HG03457 (cell line): ENCODE measurements around the gene EREG.
"Not testable (repeated sequence)": the region's sequence is repeated elsewhere in the genome, so short reads cannot be mapped to it uniquely, and the experiment has no call there.

Experiments used
- ATAC-seq: cut with Tn5 transposase; IDR thresholded peaks from one replicate; pipeline ENCODE4 v1.9.1; 2021; ENCODE audit warnings: moderate number of reproducible peaks; ENCODE audit not compliant: unreplicated experiment

Gene EREG

DNA sequence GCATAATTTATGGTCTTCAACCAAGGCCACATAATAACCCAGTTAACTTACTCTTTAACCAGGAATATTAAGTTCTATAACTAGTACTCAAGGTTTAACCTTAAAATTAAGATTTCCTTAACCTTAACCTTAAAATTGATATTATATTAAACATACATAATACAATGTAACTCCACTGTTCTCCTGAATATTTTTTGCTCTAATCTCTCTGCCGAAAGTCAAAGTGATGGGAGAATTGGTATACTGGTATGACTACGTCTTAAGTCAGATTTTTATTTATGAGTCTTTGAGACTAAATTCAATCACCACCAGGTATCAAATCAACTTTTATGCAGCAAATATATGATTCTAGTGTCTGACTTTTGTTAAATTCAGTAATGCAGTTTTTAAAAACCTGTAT is 22.8 kb downstream of the EREG start:
- no peak for ATAC-seq

DNA sequence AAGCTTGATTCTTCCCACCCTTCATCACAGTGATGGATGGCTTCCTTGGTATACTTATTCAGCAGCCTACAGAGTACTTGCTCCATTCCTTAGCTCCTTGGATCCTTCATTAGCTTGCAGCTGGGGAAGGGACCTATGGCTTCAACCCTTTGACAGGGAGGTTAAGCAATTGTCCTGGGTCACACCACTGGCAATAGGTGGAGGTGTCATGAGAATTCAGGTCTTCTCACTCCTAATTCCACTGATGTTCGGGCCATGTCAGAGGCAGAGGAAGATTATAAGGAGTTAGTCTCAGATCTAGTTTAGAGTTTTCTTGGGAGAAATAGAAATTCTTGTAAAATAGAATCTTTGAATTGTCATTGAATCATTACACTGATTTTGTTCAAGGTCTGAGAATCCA is 24.5 kb downstream of the EREG start:
- no peak for ATAC-seq

DNA sequence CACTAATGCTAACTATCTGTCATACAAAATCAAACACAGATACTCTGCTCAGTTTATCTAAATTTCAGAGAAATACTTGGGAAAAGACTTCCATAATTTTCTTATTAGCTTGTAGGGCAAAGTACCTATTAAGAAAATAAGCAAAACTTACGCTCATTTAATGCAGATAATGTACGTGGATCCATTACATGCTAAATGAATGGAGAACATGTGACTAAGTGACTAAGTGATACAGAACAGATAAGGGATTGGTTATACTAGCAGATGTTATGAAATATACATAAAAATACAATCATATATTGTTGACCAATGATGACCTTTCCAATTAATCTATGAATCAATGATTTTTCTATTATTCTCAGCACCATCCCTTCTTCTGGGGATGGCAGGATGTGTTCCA is 25.7 kb downstream of the EREG start:
- no peak for ATAC-seq

- no peak for ATAC-seq
Measured at GRCh38 chr4:74391346-74391745, 26.4 kb downstream of the EREG start.

GRCh38 chr4:74391890-74392475 is 27.0 kb downstream of the EREG start:
- no peak for ATAC-seq

- ATAC-seq = no peak
Measured at GRCh38 chr4:74394476-74395136, 29.7 kb downstream of the EREG start.

GRCh38 chr4:74395633-74396032 is 30.7 kb downstream of the EREG start:
- no peak for ATAC-seq

GRCh38 chr4:74397748-74398426 is 32.9 kb downstream of the EREG start:
- ATAC-seq = no peak

DNA sequence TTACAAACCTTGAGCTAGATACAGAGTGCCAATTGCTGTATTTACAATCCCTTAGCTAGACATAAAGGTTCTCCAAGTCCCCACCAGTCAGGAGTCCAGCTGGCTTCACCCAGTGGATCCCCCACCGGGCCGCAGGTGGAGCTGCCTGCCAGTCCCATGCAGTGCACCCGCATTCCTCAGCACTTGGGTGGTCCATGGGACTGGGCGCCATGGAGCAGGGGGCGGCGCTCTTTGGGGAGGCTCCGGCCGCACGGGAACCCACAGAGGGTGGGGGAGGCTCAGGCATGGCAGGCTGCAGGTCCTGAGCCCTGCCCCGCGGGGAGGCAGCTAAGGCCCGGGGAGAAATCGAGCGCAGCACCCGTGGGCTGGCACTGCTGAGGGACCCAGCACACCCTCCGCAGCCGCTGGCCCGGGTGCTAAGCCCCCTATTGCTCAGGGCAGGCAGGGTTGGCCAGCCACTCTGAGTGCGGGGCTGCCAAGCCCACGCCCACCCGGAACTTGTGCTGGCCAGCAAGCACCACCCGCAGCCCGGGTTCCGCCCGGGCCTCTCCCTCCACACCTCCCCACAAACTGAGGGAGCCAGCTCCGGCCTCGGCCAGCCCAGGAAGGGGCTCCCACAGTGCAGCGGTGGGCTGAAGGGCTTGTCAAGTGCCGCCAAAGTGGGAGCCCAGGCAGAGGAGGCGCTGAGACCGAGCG is 34.1 kb downstream of the EREG start:
- not testable (repeated sequence) for ATAC-seq

- no peak for ATAC-seq
Measured at GRCh38 chr4:74400395-74400794, 35.5 kb downstream of the EREG start.

- ATAC-seq = peak; percentile 98
Measured at GRCh38 chr4:74402692-74403456, 37.9 kb downstream of the EREG start.

DNA sequence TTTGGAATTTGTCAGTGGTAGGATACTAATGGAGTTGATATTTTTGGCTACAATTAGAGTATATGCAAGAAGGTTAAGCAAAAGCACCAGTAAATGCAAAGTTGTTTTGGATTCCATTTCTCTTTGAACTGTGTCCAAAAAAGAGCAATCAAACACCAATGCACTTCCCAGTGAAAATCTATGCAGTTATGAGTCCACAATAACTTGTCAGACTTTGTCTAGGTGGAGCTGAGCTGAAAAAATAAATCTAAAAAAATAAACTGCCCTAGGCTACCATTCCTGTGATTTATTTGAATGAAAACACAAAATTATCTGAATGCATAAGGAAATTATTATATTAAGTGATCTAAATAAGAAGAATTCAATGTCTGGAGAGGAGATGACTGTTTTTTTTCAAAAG is 42.9 kb downstream of the EREG start:
- no peak for ATAC-seq

- no peak for ATAC-seq
Measured at GRCh38 chr4:74408639-74409038, 43.7 kb downstream of the EREG start.

GRCh38 chr4:74410272-74410671 is 45.3 kb downstream of the EREG start:
- no peak for ATAC-seq

GRCh38 chr4:74412225-74412624 is 47.3 kb downstream of the EREG start:
- no peak for ATAC-seq

GRCh38 chr4:74413265-74413664 is 48.3 kb downstream of the EREG start:
- no peak for ATAC-seq

DNA sequence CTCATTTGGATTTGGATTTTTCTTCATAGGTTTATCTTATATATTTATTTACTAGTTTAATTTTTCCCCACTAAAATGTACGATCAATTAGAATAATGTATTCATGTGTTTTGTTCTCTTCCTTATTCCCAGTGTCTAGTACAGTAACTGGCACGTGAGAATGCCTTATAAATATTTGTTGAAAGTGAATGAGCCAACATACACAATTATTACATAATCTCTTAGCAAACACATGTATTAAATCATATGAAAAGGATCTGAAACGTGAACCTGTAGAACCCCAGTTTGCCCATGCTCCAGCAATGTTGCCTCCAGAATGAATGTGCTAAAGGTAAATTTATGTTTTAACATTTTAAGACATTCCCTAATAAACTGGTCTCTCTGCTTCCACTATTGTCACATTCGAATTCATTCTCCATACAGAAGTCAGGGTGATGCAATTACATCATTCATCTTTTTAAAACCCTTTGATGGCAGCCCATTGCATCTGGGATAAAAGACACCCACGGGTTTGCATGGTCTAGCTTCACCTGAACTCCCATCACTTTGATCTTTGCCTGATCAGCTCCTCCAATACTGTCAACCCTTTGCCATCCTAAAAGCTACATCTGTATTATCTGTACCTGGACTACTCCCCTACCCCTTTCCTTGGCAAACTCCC is 49.3 kb downstream of the EREG start:
- ATAC-seq = no peak

DNA sequence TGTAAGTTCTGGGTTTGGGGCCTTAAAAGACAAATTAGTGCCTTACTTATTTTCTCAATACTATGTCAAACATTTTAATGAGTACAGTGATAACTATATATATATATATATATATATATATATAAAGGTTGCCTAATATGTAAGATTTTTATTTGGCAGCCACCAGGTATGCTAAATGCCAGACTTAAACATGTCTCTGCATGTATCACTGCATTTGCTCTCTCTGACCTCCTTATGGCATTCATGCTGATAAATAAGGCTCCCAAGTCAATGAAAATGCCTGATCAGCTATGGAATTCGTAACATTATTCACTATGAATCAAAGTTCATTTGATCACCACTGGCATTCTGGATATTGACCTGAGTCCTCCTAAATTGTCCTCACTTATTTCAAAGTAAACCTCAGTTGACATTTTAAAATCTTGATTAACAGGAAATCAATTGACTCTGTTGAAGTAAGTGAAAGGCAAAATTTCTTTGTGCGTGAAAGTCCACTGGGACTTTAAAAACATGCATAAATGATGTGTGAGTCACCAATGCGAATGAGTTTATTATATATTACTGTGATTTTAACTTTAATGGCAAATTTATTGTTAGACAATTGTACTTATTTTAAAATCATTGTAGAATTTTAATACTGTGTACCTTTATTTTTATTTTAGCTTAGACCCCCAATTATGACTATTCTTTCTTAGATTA is 50.8 kb downstream of the EREG start:
- no peak for ATAC-seq

GRCh38 chr4:74418063-74418670 is 53.2 kb downstream of the EREG start:
- ATAC-seq = no peak

GRCh38 chr4:74420863-74421262 is 55.9 kb downstream of the EREG start:
- ATAC-seq = no peak
